Measurements from ENCODE around the gene FOXA1.

GRCh38 chr14:37623426-37623951 lies 28.4 kb upstream of the FOXA1 start:
- TF ChIP-seq CTCF (IDR thresholded peaks at IDR 0.05) (no peak), POLR2A (IDR thresholded peaks at IDR 0.05) (no peak), EP300 (IDR thresholded peaks at IDR 0.05) (no peak)
